HCT116 (cell line): ENCODE data around the gene NFATC1.

Source experiments
- CTCF ChIP-seq, 3 experiments: fragments of 200-600 bp in 1 of 3; sonication (generic) in 1 of 3; IDR thresholded peaks in 2 of 3; conservative IDR thresholded peaks in 1 of 3; 2 replicates each; pipeline ENCODE4 v1.5.1; 2012 to 2017; ENCODE audit warnings: low read depth in 2 of 3, low read length in 2 of 3, antibody characterized with exemption in 1 of 3, borderline replicate concordance in 1 of 3, control low read depth in 1 of 3, mild to moderate bottlenecking in 1 of 3, mixed read lengths in 1 of 3, mixed run types in 1 of 3, moderate library complexity in 1 of 3; ENCODE audit not compliant: insufficient read depth in 1 of 3
- ELF1 ChIP-seq: IDR thresholded peaks from 2 replicates; pipeline ENCODE4 v1.6.1; 2012; ENCODE audit warnings: low read depth, borderline replicate concordance
- EZH2 ChIP-seq: fragments of 200-600 bp; sonication (generic); IDR thresholded peaks from 2 replicates; pipeline ENCODE4 v1.6.1; 2017; ENCODE audit warnings: antibody characterized with exemption, mixed run types
- JUND ChIP-seq: IDR thresholded peaks from 2 replicates; pipeline ENCODE4 v1.6.1; 2012
- MAX ChIP-seq: IDR thresholded peaks from 2 replicates; pipeline ENCODE4 v1.6.1; 2012
- POLR2A ChIP-seq: IDR thresholded peaks from 2 replicates; pipeline ENCODE4 v1.7.0; 2011; ENCODE audit warnings: borderline replicate concordance; ENCODE audit not compliant: insufficient read depth, insufficient read length; ENCODE audit errors: extremely low read depth
- REST ChIP-seq: IDR thresholded peaks from 2 replicates; pipeline ENCODE4 v1.6.1; 2012; ENCODE audit warnings: low read depth
- YY1 ChIP-seq: IDR thresholded peaks from 2 replicates; pipeline ENCODE4 v1.6.1; 2011; ENCODE audit warnings: low read length, low read depth, moderate library complexity, mild to moderate bottlenecking; ENCODE audit not compliant: insufficient replicate concordance; ENCODE audit errors: extremely low read depth
- ZBTB33 ChIP-seq: IDR thresholded peaks from 2 replicates; pipeline ENCODE4 v1.6.1; 2011; ENCODE audit warnings: mild to moderate bottlenecking, low read length, moderate library complexity; ENCODE audit not compliant: insufficient replicate concordance; ENCODE audit errors: extremely low read depth
- ZFX ChIP-seq: fragments of 450-650 bp; IDR thresholded peaks from 2 replicates; pipeline ENCODE4 v1.6.1; 2017
- ZNF274 ChIP-seq: fragments of 200-500 bp; sonication (Bioruptor generic); IDR thresholded peaks from 2 replicates; pipeline ENCODE4 v1.6.1; 2014; ENCODE audit warnings: mild to moderate bottlenecking, low read depth, low read length, inconsistent platforms

GRCh38 chr18:79438089-79438897 lies 42.6 kb downstream of the NFATC1 start:
- TF ChIP-seq CTCF (IDR thresholded peaks at IDR 0.05 in 2 of 3, conservative IDR thresholded peaks at IDR 0.05 in 1 of 3; ENCODE audit: borderline replicate concordance in 1 of 3, insufficient read depth in 1 of 3, low read depth in 2 of 3, low read length in 2 of 3) (no peak), MAX (no peak), POLR2A (no peak), ZNF274 (no peak), EZH2 (no peak), YY1 (no peak), JUND (no peak), ZBTB33 (no peak), REST (no peak), ZFX (no peak), ELF1 (no peak)
